GF-D8 (cell line): ENCODE measurements around the gene ARHGEF17.
A peak's percentile ranks its signal among the peaks of the same experiment; 100 is the strongest.
"Not testable (repeated sequence)": the region's sequence is repeated elsewhere in the genome, so short reads cannot be mapped to it uniquely, and the experiment has no call there.

Source experiments
- DNase-seq: peaks from one replicate; lab custom pipeline; 2025; lab: John Stamatoyannopoulos, UW

Gene ARHGEF17

GRCh38 chr11:73273222-73273895 lies 34.7 kb upstream of the ARHGEF17 start:
- no peak for DNase-seq

DNA sequence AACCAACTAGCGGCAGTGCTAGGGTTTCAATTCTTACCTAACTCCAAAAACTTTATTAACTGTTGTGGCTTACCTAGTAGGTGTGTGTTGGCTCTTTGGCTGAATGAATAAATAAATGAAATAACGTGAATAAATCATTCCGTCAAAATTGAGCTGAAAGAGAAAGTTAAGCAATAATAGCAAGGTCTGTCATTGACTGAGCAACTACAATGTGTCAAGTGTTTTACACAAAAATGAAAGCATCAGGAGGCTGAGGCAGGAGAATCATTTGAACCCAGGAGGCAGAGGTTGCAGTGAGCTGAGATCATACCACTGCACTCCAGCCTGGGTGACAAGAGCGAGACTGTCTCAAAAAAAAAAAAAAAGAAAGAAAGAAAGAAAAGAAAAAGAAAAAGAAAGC lies 33.9 kb upstream of the ARHGEF17 start:
- DNase-seq, result not testable (repeated sequence)

DNA sequence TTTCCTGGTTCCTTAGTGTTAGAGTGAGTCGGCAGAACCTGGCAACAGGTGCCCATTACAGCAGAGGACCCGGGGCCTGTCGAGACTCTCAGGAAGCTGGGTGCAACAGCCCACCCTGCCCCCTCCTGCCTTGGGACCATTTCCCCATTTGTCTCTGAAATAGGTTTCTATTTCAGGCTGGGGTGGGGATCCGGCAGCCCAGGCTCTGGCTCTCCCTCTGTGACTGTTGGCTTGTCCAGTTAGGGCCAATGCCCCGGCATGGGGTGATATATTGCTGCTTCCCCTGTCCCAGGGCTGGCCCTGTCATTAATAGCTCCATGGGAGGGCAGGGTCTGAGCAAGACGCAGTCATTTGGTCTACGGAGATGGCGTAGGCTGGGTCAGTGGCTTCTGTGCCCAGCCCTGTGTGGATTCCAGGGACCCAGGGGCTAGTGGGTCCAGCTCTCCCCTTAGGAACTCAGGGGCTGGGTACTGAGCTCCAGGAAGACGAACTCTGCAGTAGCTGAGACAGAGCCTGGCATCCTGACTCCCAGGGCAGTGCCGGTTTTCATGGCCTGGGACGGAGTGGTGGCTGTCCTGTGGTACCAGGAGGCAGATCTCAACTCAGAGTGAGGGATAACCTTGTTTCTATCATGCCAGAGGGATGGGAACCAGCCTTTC lies 33.2 kb upstream of the ARHGEF17 start:
- no peak for DNase-seq

DNA sequence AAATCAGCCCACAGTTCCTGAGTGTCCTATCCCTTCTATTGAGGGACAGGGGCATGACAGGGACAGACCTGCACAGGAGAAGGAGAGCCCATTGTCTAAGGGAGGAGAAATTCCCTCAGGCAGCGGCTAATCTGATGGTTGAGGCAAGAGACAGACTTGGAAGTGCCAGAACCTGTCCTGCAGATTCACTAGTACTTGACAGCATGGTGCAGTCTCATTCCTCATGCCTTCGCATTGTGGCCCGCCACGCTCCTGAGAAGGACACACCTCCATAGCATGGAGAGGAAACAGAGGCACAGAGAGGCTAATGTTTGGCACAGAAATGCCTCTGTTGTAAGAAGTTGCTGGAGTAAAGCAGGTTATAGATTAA lies 32.7 kb upstream of the ARHGEF17 start:
- DNase-seq, result no peak

- no peak for DNase-seq
Observed at GRCh38 chr11:73277467-73277866, 30.6 kb upstream of the ARHGEF17 start.

- no peak for DNase-seq
Observed at GRCh38 chr11:73280626-73281025, 27.4 kb upstream of the ARHGEF17 start.

GRCh38 chr11:73281201-73281741 lies 26.8 kb upstream of the ARHGEF17 start:
- no peak for DNase-seq

GRCh38 chr11:73281796-73282660 lies 26.0 kb upstream of the ARHGEF17 start:
- no peak for DNase-seq

DNA sequence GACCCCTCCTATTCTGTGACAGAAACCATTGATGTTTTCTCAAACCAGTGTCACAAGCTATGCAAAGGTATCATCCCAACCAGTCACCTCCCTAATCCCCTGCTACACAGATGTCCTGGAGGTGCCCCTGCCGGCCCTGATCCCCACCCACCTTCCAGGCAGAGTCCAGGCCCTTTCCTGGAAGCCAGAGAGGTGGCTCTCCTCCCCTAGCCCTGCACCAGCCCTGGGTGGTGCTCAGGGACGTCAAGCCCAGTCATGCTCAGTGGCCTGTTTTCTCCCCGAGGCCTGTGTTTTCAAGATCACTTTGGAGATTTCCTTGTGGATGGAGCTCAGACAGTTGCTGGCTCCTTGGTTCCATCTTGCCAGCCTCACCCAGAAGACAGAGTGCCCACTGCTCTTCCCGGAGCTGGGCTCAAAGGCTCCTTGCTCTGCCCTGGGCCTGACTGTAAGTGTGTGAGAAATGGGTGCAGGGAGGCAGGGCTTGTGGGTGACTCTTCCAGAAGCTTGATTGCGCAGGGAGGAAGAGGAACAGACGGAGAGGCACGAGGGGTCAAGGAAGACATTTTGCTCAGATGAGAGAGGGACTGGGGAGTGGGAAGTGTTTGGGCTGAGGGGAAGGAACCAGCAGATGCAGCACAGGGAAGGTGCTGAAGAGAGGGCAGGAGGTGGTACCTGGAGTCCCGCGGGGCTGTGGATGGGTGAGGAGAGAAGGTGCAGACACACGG lies 24.6 kb upstream of the ARHGEF17 start:
- no peak for DNase-seq

DNA sequence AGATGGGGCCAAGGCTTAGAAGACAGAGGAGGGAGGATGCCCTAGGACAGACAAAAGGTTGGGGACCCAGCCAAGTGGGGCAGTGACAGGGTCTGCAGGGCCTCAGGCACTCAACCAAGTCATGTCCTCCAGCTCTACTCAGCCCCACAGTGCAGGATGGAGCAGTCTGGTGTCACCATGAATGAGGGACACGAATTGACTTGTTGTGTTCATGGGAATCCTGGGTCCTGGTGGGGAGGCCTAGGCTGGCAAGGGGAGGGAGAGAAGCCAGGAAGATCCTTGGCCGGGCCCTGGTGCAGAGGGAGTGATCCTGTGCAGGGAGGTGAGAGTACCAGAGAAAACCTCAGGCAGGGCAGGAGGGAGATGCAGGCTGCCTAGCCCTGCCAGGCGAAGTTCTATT lies 24.0 kb upstream of the ARHGEF17 start:
- no peak for DNase-seq

DNA sequence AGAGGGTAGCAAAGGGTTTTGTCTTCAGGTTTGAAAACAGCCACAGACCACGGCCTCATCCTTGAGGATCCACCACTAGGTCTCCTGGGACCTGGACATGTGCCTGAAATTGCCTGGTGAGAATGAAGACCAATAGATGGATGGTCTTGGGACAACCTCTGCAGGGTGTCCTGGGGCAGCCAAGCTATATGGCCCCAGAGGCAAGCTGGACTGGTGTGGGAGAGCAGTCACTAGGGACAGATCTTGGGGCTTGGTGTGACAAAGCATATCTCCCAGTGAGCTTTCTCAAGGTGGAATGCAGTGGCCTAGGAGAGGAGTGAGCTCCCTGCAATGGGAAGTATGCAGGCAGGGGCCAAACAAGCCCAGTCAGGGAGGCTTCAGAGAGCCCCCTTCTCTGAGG lies 22.4 kb upstream of the ARHGEF17 start:
- DNase-seq, result no peak

DNA sequence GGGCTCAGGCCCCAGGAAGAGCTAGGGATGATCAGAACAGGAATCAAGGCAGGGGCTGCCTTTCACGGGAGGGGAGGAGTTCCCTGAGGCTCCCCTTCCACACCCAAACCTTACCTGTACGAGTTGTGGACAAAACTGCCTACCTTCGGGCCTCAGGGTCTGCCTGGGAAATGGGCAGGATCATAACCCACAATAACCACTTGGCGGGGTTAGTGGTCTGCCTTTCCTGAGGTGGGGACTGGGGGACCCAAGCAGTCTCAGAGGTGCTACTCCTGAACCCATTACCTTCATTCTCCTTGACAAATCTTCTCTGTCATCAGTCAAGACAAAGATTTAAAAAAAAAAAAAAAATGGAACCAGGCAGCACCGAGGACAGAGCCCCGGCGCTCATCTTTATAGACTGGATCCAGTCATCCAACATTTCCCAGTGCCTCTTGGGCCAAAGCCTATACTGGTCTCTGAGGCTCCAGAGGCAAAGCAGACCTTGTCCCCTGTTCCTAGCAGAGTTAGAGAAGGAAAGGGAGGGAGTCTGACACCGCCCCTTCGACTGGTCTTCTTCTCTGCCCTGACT lies 21.8 kb upstream of the ARHGEF17 start:
- no peak for DNase-seq

- no peak for DNase-seq
Observed at GRCh38 chr11:73287400-73288101, 20.5 kb upstream of the ARHGEF17 start.

DNA sequence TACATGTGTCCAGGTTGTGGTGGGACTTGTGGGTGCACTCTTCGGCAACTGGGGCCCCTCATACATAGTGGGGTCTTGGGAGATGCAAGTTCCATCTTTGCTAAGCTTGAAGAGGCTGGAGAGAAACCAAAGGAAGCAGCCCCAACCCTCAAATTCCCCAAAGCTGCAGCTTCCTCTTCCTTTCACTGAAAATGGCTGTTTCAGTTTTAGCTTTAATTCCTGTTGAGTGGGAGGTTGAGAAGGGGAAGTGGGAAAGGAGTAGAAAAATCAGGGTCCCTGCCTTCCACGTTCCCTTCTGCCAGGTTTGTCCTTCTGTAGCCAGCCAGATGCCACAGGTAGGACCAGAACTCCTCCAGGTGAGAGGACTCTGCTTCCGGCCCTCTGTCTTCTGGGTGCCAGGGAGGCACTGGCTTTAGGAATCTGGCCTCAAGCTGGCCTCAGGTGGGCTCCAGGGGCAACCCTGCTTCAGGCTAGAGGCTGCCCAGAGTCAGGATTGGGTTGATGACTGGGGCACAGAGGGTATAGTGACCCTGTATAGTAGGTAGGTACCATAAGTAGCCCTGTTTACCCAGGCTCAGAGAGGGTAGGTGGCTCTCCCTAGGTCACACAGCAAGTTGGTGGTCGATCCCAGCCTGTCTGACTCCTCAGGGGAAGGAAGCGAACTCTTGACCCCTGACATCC lies 19.7 kb upstream of the ARHGEF17 start:
- peak; percentile 19 for DNase-seq

GRCh38 chr11:73288873-73289707 lies 19.0 kb upstream of the ARHGEF17 start:
- DNase-seq, result peak; percentile 17

DNA sequence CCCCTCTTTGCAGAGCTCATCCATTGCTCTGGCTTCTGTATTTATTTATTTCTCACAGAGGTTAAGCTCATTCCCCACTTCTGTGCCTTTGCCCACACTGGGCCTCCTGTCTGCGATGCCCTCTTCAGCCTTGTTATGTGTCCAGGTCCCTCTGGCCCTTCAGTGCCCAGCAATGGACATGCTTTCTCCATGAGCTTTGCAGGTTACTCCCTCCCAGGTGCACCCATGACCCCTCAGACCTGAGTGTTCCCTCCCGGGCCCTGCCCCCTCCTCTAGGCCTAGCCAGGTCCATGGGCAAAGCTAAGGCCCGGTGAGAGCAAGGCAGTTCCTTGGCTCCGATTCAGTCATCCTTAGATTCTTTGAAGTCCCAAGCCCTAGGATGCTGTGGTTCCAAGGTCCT lies 17.5 kb upstream of the ARHGEF17 start:
- DNase-seq, result no peak

- DNase-seq, result no peak
Observed at GRCh38 chr11:73291196-73291595, 16.9 kb upstream of the ARHGEF17 start.

GRCh38 chr11:73291781-73292524 lies 16.1 kb upstream of the ARHGEF17 start:
- DNase-seq, result no peak

GRCh38 chr11:73292525-73292894 lies 15.6 kb upstream of the ARHGEF17 start:
- DNase-seq, result no peak
